SIG-M5 treated with dmso at 0.1 percent for 504 hours (cell line): Measurements from ENCODE around the gene MAP2K6.

Source experiments
- DNase-seq: peaks from one replicate; lab custom pipeline; 2025; ENCODE audit not compliant: unreplicated experiment; lab: John Stamatoyannopoulos, UW

The MAP2K6 gene

GRCh38 chr17:69486779-69487637 lies 72.5 kb downstream of the MAP2K6 start:
- no peak for DNase-seq

GRCh38 chr17:69489313-69489712 lies 74.8 kb downstream of the MAP2K6 start:
- DNase-seq, result no peak

- no peak for DNase-seq
These were observed 78.0 kb downstream of the MAP2K6 start for GRCh38 chr17:69492410-69493071.

GRCh38 chr17:69495787-69496186 lies 81.3 kb downstream of the MAP2K6 start:
- DNase-seq, result no peak

- no peak for DNase-seq
These were observed 82.7 kb downstream of the MAP2K6 start for GRCh38 chr17:69497161-69497560.

GRCh38 chr17:69499318-69499717 lies 84.8 kb downstream of the MAP2K6 start:
- no peak for DNase-seq

GRCh38 chr17:69500911-69501429 lies 86.5 kb downstream of the MAP2K6 start:
- DNase-seq, result no peak

- DNase-seq, result peak; percentile 50
These were observed 87.3 kb downstream of the MAP2K6 start for GRCh38 chr17:69501591-69502468.

- no peak for DNase-seq
These were observed 89.2 kb downstream of the MAP2K6 start for GRCh38 chr17:69503711-69504110.

GRCh38 chr17:69505740-69506139 lies 91.2 kb downstream of the MAP2K6 start:
- no peak for DNase-seq

GRCh38 chr17:69506489-69506888 lies 92.0 kb downstream of the MAP2K6 start:
- peak; percentile 40 for DNase-seq

- no peak for DNase-seq
These were observed 94.3 kb downstream of the MAP2K6 start for GRCh38 chr17:69508814-69509213.

- DNase-seq, result no peak
These were observed 96.8 kb downstream of the MAP2K6 start for GRCh38 chr17:69511250-69511649.

- no peak for DNase-seq
These were observed 98.4 kb downstream of the MAP2K6 start for GRCh38 chr17:69512946-69513345.

GRCh38 chr17:69516225-69516624 lies 101.7 kb downstream of the MAP2K6 start:
- no peak for DNase-seq

- no peak for DNase-seq
These were observed 102.4 kb downstream of the MAP2K6 start for GRCh38 chr17:69516911-69517310.

- no peak for DNase-seq
These were observed 104.5 kb downstream of the MAP2K6 start for GRCh38 chr17:69518951-69519350.

- peak; percentile 61 for DNase-seq
These were observed 108.9 kb downstream of the MAP2K6 start for GRCh38 chr17:69523244-69523861.

- DNase-seq, result no peak
These were observed 110.4 kb downstream of the MAP2K6 start for GRCh38 chr17:69524854-69525253.

- DNase-seq, result peak; percentile 61
These were observed 111.7 kb downstream of the MAP2K6 start for GRCh38 chr17:69525920-69526841.
